GM12874 (cell line): ENCODE measurements around the gene TRIM40.
A peak's percentile ranks its signal among the peaks of the same experiment; 100 is the strongest.

Experiments used
- CTCF ChIP-seq: IDR thresholded peaks from 2 replicates; pipeline ENCODE4 v1.5.1; 2011; ENCODE audit warnings: low read depth, mild to moderate bottlenecking, control low read depth, low read length, moderate library complexity; ENCODE audit not compliant: insufficient read depth

The TRIM40 gene

GRCh38 chr6:30097902-30098768, 37.8 kb upstream of the TRIM40 start:
- TF ChIP-seq CTCF, result no peak

GRCh38 chr6:30100154-30100553, 35.8 kb upstream of the TRIM40 start:
- no peak for TF ChIP-seq CTCF

- no peak for TF ChIP-seq CTCF
Measured at GRCh38 chr6:30100585-30101443, 35.1 kb upstream of the TRIM40 start.

- TF ChIP-seq CTCF, result no peak
Measured at GRCh38 chr6:30101444-30102413, 34.2 kb upstream of the TRIM40 start.

- no peak for TF ChIP-seq CTCF
Measured at GRCh38 chr6:30102414-30102969, 33.4 kb upstream of the TRIM40 start.

GRCh38 chr6:30102970-30103871, 32.7 kb upstream of the TRIM40 start:
- peak; percentile 96 for TF ChIP-seq CTCF
